HEK293 (cell line): ENCODE results near the gene HMGA1.

Source experiments
- CTCF ChIA-PET: fragments of 350-600 bp; formaldehyde crosslinking; extraction: SDS; loops from one replicate; lab custom pipeline; 2021; ENCODE audit warnings: antibody characterized with exemption; lab: Yijun Ruan, JAX
- POLR2A ChIA-PET: fragments of 300-600 bp; formaldehyde crosslinking; extraction: SDS; loops from one replicate; lab custom pipeline; 2020; ENCODE audit warnings: antibody characterized with exemption, inconsistent platforms; lab: Yijun Ruan, JAX
- H3K27ac ChIP-seq: fragments of 200-500 bp; sonication (Bioruptor generic); 2 replicates; pipeline ENCODE4 v1.5.1; 2014; ENCODE audit warnings: low read depth, low read length, control low read depth, inconsistent platforms; ENCODE audit errors: extremely low read depth
- H3K36me3 ChIP-seq, 2 experiments: fragments of 200-500 bp in 1 of 2; sonication (Bioruptor generic) in 1 of 2; 1 replicate in 1 of 2; 2 replicates in 1 of 2; pipeline ENCODE4 v1.5.1; 2014 to 2017; ENCODE audit warnings: inconsistent platforms in 2 of 2, low read length in 2 of 2; ENCODE audit not compliant: control insufficient read depth in 2 of 2, insufficient read depth in 1 of 2
- H3K4me1 ChIP-seq: fragments of 200-500 bp; sonication (Bioruptor generic); 2 replicates; pipeline ENCODE4 v1.5.1; 2014; ENCODE audit warnings: mild to moderate bottlenecking, low read length, inconsistent platforms; ENCODE audit not compliant: control insufficient read depth, insufficient read depth
- H3K4me3 ChIP-seq: 2 replicates; pipeline ENCODE4 v1.5.1; 2011; ENCODE audit warnings: low read depth, mild to moderate bottlenecking, control low read depth, low read length, moderate library complexity
- H3K9me3 ChIP-seq: fragments of 200-500 bp; sonication (Bioruptor generic); 2 replicates; pipeline ENCODE4 v1.5.1; 2014; ENCODE audit warnings: low read depth, low read length, inconsistent platforms; ENCODE audit not compliant: control insufficient read depth, insufficient read depth
- BCL11B ChIP-seq: fragments of 450-650 bp; formaldehyde crosslinking; IDR thresholded peaks from 2 replicates; pipeline ENCODE4 v1.5.1; 2016; ENCODE audit warnings: low read depth, missing biosample characterization, missing genetic modification characterization
- EGR2 ChIP-seq: fragments of 450-650 bp; formaldehyde crosslinking; IDR thresholded peaks from 2 replicates; pipeline ENCODE4 v1.5.1; 2016; ENCODE audit warnings: low read depth, missing biosample characterization, missing genetic modification characterization
- ELK4 ChIP-seq: IDR thresholded peaks from 2 replicates; pipeline ENCODE4 v1.6.1; 2011; ENCODE audit warnings: mild to moderate bottlenecking, low read depth, low read length, borderline replicate concordance
- FEZF1 ChIP-seq: fragments of 450-650 bp; formaldehyde crosslinking; IDR thresholded peaks from 2 replicates; pipeline ENCODE4 v1.5.1; 2016; ENCODE audit warnings: missing biosample characterization, missing genetic modification characterization
- GLI2 ChIP-seq: fragments of 450-650 bp; formaldehyde crosslinking; IDR thresholded peaks from 2 replicates; pipeline ENCODE4; 2017; ENCODE audit warnings: missing biosample characterization, missing genetic modification characterization, low read depth, borderline replicate concordance
- MEIS1 ChIP-seq: sonication (generic); formaldehyde crosslinking; IDR thresholded peaks from 2 replicates; pipeline ENCODE4 v1.8.1; 2022; ENCODE audit warnings: missing genetic modification reagents, mild to moderate bottlenecking, borderline replicate concordance
- PATZ1 ChIP-seq: fragments of 450-650 bp; formaldehyde crosslinking; IDR thresholded peaks from 2 replicates; pipeline ENCODE4 v1.5.1; 2016; ENCODE audit warnings: missing biosample characterization, missing genetic modification characterization
- SALL2 ChIP-seq: fragments of 450-650 bp; formaldehyde crosslinking; IDR thresholded peaks from 2 replicates; pipeline ENCODE4 v1.5.0; 2017; ENCODE audit warnings: missing biosample characterization, mild to moderate bottlenecking, missing genetic modification characterization, borderline replicate concordance
- SP3 ChIP-seq: fragments of 450-650 bp; formaldehyde crosslinking; IDR thresholded peaks from 2 replicates; pipeline ENCODE4 v1.5.1; 2016; ENCODE audit warnings: missing biosample characterization, missing genetic modification characterization
- ZFHX2 ChIP-seq: fragments of 450-650 bp; formaldehyde crosslinking; conservative IDR thresholded peaks from 2 replicates; pipeline ENCODE4 v1.5.1; 2016; ENCODE audit warnings: missing biosample characterization, missing genetic modification characterization
- ZNF174 ChIP-seq: fragments of 450-650 bp; formaldehyde crosslinking; IDR thresholded peaks from 2 replicates; pipeline ENCODE4 v1.5.0; 2017; ENCODE audit warnings: missing biosample characterization, mild to moderate bottlenecking, missing genetic modification characterization
- ZNF2 ChIP-seq: fragments of 450-650 bp; formaldehyde crosslinking; IDR thresholded peaks from 2 replicates; pipeline ENCODE4 v1.5.1; 2016; ENCODE audit warnings: missing biosample characterization, missing genetic modification characterization
- ZNF202 ChIP-seq: fragments of 450-650 bp; formaldehyde crosslinking; IDR thresholded peaks from 2 replicates; pipeline ENCODE4 v1.5.1; 2016; ENCODE audit warnings: missing biosample characterization, missing genetic modification characterization, borderline replicate concordance
- ZNF248 ChIP-seq: fragments of 450-650 bp; formaldehyde crosslinking; IDR thresholded peaks from 2 replicates; pipeline ENCODE4 v1.5.1; 2017; ENCODE audit warnings: missing biosample characterization, missing genetic modification characterization
- ZNF324 ChIP-seq: fragments of 450-650 bp; formaldehyde crosslinking; IDR thresholded peaks from 2 replicates; pipeline ENCODE4 v1.5.1; 2016; ENCODE audit warnings: missing biosample characterization, missing genetic modification characterization
- ZNF335 ChIP-seq: fragments of 450-650 bp; formaldehyde crosslinking; conservative IDR thresholded peaks from 2 replicates; pipeline ENCODE4 v1.5.1; 2016; ENCODE audit warnings: missing biosample characterization, missing genetic modification characterization
- ZNF362 ChIP-seq: fragments of 450-650 bp; formaldehyde crosslinking; IDR thresholded peaks from 2 replicates; pipeline ENCODE4 v1.5.1; 2016; ENCODE audit warnings: missing biosample characterization, missing genetic modification characterization
- ZNF398 ChIP-seq: fragments of 450-650 bp; formaldehyde crosslinking; IDR thresholded peaks from 2 replicates; pipeline ENCODE4 v1.5.1; 2017; ENCODE audit warnings: missing biosample characterization, missing genetic modification characterization
- ZNF473 ChIP-seq: fragments of 450-650 bp; formaldehyde crosslinking; IDR thresholded peaks from 2 replicates; pipeline ENCODE4 v1.5.1; 2017; ENCODE audit warnings: missing biosample characterization, missing genetic modification characterization
- ZNF48 ChIP-seq: fragments of 450-650 bp; formaldehyde crosslinking; IDR thresholded peaks from 2 replicates; pipeline ENCODE4 v1.5.1; 2016; ENCODE audit warnings: missing biosample characterization, missing genetic modification characterization
- ZNF558 ChIP-seq: fragments of 450-650 bp; formaldehyde crosslinking; IDR thresholded peaks from 2 replicates; pipeline ENCODE4 v1.5.1; 2016; ENCODE audit warnings: missing biosample characterization, missing genetic modification characterization
- ZNF560 ChIP-seq: fragments of 450-650 bp; formaldehyde crosslinking; IDR thresholded peaks from 2 replicates; pipeline ENCODE4 v1.5.1; 2017; ENCODE audit warnings: missing biosample characterization, missing genetic modification characterization, borderline replicate concordance
- ZNF571 ChIP-seq: fragments of 450-650 bp; formaldehyde crosslinking; IDR thresholded peaks from 2 replicates; pipeline ENCODE4 v1.5.0; 2017; ENCODE audit warnings: missing biosample characterization, missing genetic modification characterization
- ZNF654 ChIP-seq: fragments of 450-650 bp; formaldehyde crosslinking; IDR thresholded peaks from 2 replicates; pipeline ENCODE4 v1.5.1; 2016; ENCODE audit warnings: low read depth, missing biosample characterization, missing genetic modification characterization
- ZNF658 ChIP-seq: fragments of 450-650 bp; formaldehyde crosslinking; IDR thresholded peaks from 2 replicates; pipeline ENCODE4; 2016; ENCODE audit warnings: missing biosample characterization, missing genetic modification characterization
- ZNF677 ChIP-seq: fragments of 450-650 bp; IDR thresholded peaks from 2 replicates; pipeline ENCODE4 v1.5.0; 2018; ENCODE audit warnings: missing biosample characterization, mild to moderate bottlenecking, missing genetic modification characterization, moderate library complexity
- ZNF707 ChIP-seq: fragments of 450-650 bp; formaldehyde crosslinking; IDR thresholded peaks from 2 replicates; pipeline ENCODE4 v1.5.1; 2016; ENCODE audit warnings: missing biosample characterization, missing genetic modification characterization
- ZNF792 ChIP-seq: fragments of 450-650 bp; formaldehyde crosslinking; IDR thresholded peaks from 2 replicates; pipeline ENCODE4 v1.5.1; 2016; ENCODE audit warnings: missing biosample characterization, missing genetic modification characterization

The HMGA1 gene

GRCh38 chr6:34226066-34226465, 10.6 kb upstream of the HMGA1 start:
- Histone ChIP-seq H3K4me3 (no peak overlapping the region), H3K27ac (no peak overlapping the region), H3K36me3 (no peaks in the 10 kb centered on the region), H3K9me3 (no peaks in the 10 kb centered on the region), H3K4me1 (no peaks in the 10 kb centered on the region)
- CTCF ChIA-PET = interaction anchor here (0.6 to 1.4 kb wide), 5 partner anchors 11 to 554 kb away, joined by 3 to 5 read pairs (median 3); no protein-coding TSS in a partner anchor
- POLR2A ChIA-PET = interaction anchor here (0.6 kb wide), 1 partner anchor 18 kb away, joined by 3 read pairs; no protein-coding TSS in a partner anchor
- TF ChIP-seq ZNF48 (tag by site-specific recombination) (no peak), GLI2 (tag by site-specific recombination) (no peak), ZNF792 (tag by site-specific recombination) (no peak), ZNF362 (tag by site-specific recombination) (no peak), ZNF2 (tag by site-specific recombination) (no peak), ZNF174 (tag by site-specific recombination) (no peak), SALL2 (tag by site-specific recombination) (no peak)

- H3K4me3 ChIP-seq = no peak overlapping the region
- ChIA-PET CTCF (interaction anchor here (0.5 to 1.6 kb wide), 8 partner anchors 10 to 356 kb away, joined by 3 to 5 read pairs (median 3); partner anchors contain the start of gene HMGA1), POLR2A (interaction anchor here (0.5 to 1.2 kb wide), 4 partner anchors 10 to 23 kb away, joined by 3 to 6 read pairs (median 4); partner anchors contain the start of gene HMGA1)
- no peaks in the 10 kb centered on the region for H3K4me1 ChIP-seq
- no peak overlapping the region for H3K27ac ChIP-seq
- H3K36me3 ChIP-seq = no peaks in the 10 kb centered on the region
- H3K9me3 ChIP-seq = no peaks in the 10 kb centered on the region
- TF ChIP-seq ZNF202 = no peak
- TF ChIP-seq SP3 (tag by site-specific recombination) = no peak
- no peak for TF ChIP-seq BCL11B (tag by site-specific recombination)
- TF ChIP-seq ZNF473 (tag by site-specific recombination) = no peak
- TF ChIP-seq ZNF654 (tag by site-specific recombination) = no peak
- peak; percentile 72 for TF ChIP-seq EGR2 (tag by site-specific recombination)
- TF ChIP-seq FEZF1 (tag by site-specific recombination) = no peak
- TF ChIP-seq ZNF335 (tag by site-specific recombination) = no peak
- TF ChIP-seq ZNF571 = no peak
- no peak for TF ChIP-seq ZNF248 (tag by site-specific recombination)
- TF ChIP-seq ZNF324 = no peak
- TF ChIP-seq ZNF677 (tag by site-specific recombination) = no peak
- no peak for TF ChIP-seq MEIS1
- TF ChIP-seq ZNF558 (tag by site-specific recombination) = no peak
- peak; percentile 53 for TF ChIP-seq ZFHX2
- TF ChIP-seq PATZ1 (tag by site-specific recombination) = no peak
- no peak for TF ChIP-seq ZNF707 (tag by site-specific recombination)
- TF ChIP-seq ZNF398 = peak; percentile 21; the same call in 1 of the 2 replicates
- TF ChIP-seq ZNF560 (tag by site-specific recombination) = no peak
- TF ChIP-seq ELK4 = no peak
- TF ChIP-seq ZNF658 (tag by site-specific recombination) = no peak
These were observed 9.7 kb upstream of the HMGA1 start for GRCh38 chr6:34226731-34227586.
